HCT116 (cell line): ENCODE results near the gene SPDEF.

ENCODE experiments used
- CBX3 ChIP-seq: IDR thresholded peaks from 2 replicates; pipeline ENCODE4 v1.6.1; 2012; ENCODE audit warnings: low read depth
- CEBPB ChIP-seq: IDR thresholded peaks from 2 replicates; pipeline ENCODE4 v1.6.1; 2012; ENCODE audit warnings: low read depth
- CTCF ChIP-seq, 3 experiments: fragments of 200-600 bp in 1 of 3; sonication (generic) in 1 of 3; IDR thresholded peaks in 2 of 3; conservative IDR thresholded peaks in 1 of 3; 2 replicates each; pipeline ENCODE4 v1.5.1; 2012 to 2017; ENCODE audit warnings: low read depth in 2 of 3, low read length in 2 of 3, antibody characterized with exemption in 1 of 3, borderline replicate concordance in 1 of 3, control low read depth in 1 of 3, mild to moderate bottlenecking in 1 of 3, mixed read lengths in 1 of 3, mixed run types in 1 of 3, moderate library complexity in 1 of 3; ENCODE audit not compliant: insufficient read depth in 1 of 3
- EGR1 ChIP-seq: IDR thresholded peaks from 2 replicates; pipeline ENCODE4 v1.6.1; 2012; ENCODE audit warnings: low read depth
- EZH2 ChIP-seq: fragments of 200-600 bp; sonication (generic); IDR thresholded peaks from 2 replicates; pipeline ENCODE4 v1.6.1; 2017; ENCODE audit warnings: antibody characterized with exemption, mixed run types
- POLR2A ChIP-seq: IDR thresholded peaks from 2 replicates; pipeline ENCODE4 v1.7.0; 2011; ENCODE audit warnings: borderline replicate concordance; ENCODE audit not compliant: insufficient read depth, insufficient read length; ENCODE audit errors: extremely low read depth
- POLR2AphosphoS5 ChIP-seq: IDR thresholded peaks from 2 replicates; pipeline ENCODE4 v1.6.1; 2011; ENCODE audit warnings: mild to moderate bottlenecking, low read depth, low read length, moderate library complexity

- TF ChIP-seq CEBPB (no peak), CTCF (IDR thresholded peaks at IDR 0.05 in 2 of 3, conservative IDR thresholded peaks at IDR 0.05 in 1 of 3; ENCODE audit: borderline replicate concordance in 1 of 3, insufficient read depth in 1 of 3, low read depth in 2 of 3, low read length in 2 of 3) (no peak), POLR2AphosphoS5 (no peak), EZH2 (no peak), EGR1 (no peak), POLR2A (no peak), CBX3 (no peak)
These were observed 6.3 kb downstream of the SPDEF start for GRCh38 chr6:34549804-34550202.
